SU-DHL-6 (cell line): ENCODE data around the gene PKDREJ.

Source experiments
- EZH2phosphoT487 ChIP-seq: fragments of 200-600 bp; sonication (generic), shearing (Covaris generic); conservative IDR thresholded peaks from 2 replicates; pipeline ENCODE4 v1.6.1; 2018; ENCODE audit warnings: mild to moderate bottlenecking, antibody characterized with exemption, low read length, moderate library complexity, mixed read lengths
- TF ChIP-seq, protein P1 (sequence below): fragments of 200-600 bp; sonication (generic); IDR thresholded peaks from one replicate; pipeline ENCODE4 v1.5.1; 2017; ENCODE audit warnings: antibody characterized with exemption, mild to moderate bottlenecking, low read length, moderate library complexity; ENCODE audit not compliant: insufficient read depth, poor library complexity, severe bottlenecking

- TF ChIP-seq, protein P1, sequence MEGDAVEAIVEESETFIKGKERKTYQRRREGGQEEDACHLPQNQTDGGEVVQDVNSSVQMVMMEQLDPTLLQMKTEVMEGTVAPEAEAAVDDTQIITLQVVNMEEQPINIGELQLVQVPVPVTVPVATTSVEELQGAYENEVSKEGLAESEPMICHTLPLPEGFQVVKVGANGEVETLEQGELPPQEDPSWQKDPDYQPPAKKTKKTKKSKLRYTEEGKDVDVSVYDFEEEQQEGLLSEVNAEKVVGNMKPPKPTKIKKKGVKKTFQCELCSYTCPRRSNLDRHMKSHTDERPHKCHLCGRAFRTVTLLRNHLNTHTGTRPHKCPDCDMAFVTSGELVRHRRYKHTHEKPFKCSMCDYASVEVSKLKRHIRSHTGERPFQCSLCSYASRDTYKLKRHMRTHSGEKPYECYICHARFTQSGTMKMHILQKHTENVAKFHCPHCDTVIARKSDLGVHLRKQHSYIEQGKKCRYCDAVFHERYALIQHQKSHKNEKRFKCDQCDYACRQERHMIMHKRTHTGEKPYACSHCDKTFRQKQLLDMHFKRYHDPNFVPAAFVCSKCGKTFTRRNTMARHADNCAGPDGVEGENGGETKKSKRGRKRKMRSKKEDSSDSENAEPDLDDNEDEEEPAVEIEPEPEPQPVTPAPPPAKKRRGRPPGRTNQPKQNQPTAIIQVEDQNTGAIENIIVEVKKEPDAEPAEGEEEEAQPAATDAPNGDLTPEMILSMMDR = no peak
- TF ChIP-seq EZH2phosphoT487 = no peak
Measured at GRCh38 chr22:46292732-46293131, 29.6 kb upstream of the PKDREJ start.
